Gastroesophageal sphincter (tissue), 4 donors: ENCODE data around the gene CXCR4. TPM values are rescaled to one million over a fixed set of nuclear protein-coding genes. Genes with fewer than 3 reads are reported as not detected.

Experiments
- ATAC-seq: fragments of 150-250 bp; one replicate; pipeline ENCODE4 v1.9.1; 2016; ENCODE audit warnings: mild to moderate bottlenecking, moderate library complexity
- H3K27ac ChIP-seq, 4 donors: fragments of 200-600 bp; sonication (generic) in 3 of 4; 1 replicate in 3 of 4; 2 replicates in 1 of 4; pipeline ENCODE4 v1.5.1; 2016 to 2019
- H3K27me3 ChIP-seq: fragments of 200-600 bp; sonication (generic); one replicate; pipeline ENCODE4 v1.5.1; 2019
- H3K36me3 ChIP-seq, 2 donors: fragments of 200-600 bp; sonication (generic); one replicate each; pipeline ENCODE4 v1.5.1; 2019; ENCODE audit warnings: control low read depth in 1 of 2
- H3K4me1 ChIP-seq, 3 donors: fragments of 200-600 bp; sonication (generic); 1 replicate in 2 of 3; 2 replicates in 1 of 3; pipeline ENCODE4 v1.5.1; 2016 to 2019; ENCODE audit warnings: control low read depth in 2 of 3
- H3K4me3 ChIP-seq, 2 donors: fragments of 200-600 bp; sonication (generic); one replicate each; pipeline ENCODE4 v1.5.1; 2019; ENCODE audit warnings: mild to moderate bottlenecking in 1 of 2, moderate library complexity in 1 of 2
- H3K9me3 ChIP-seq, 3 donors: fragments of 200-600 bp; sonication (generic); one replicate each; pipeline ENCODE4 v1.5.1; 2017 to 2019; ENCODE audit warnings: control low read depth in 2 of 3
- CTCF ChIP-seq, 4 experiments: fragments of 200-600 bp in 2 of 4; fragments of 450-650 bp in 2 of 4; sonication (generic) in 1 of 4; IDR thresholded peaks; one replicate each; pipeline ENCODE4 v1.5.1; 2017 to 2019; ENCODE audit warnings: antibody characterized with exemption in 4 of 4, mild to moderate bottlenecking in 2 of 4, moderate library complexity in 2 of 4
- EP300 ChIP-seq: sonication (generic); formaldehyde crosslinking; IDR thresholded peaks from one replicate; pipeline ENCODE4 v1.6.1; 2017; ENCODE audit warnings: antibody characterized with exemption, mild to moderate bottlenecking
- POLR2A ChIP-seq, 2 donors: fragments of 450-650 bp; IDR thresholded peaks; one replicate each; pipeline ENCODE4 v1.6.1; 2017; ENCODE audit warnings: antibody characterized with exemption in 2 of 2, mild to moderate bottlenecking in 2 of 2, moderate library complexity in 1 of 2
- POLR2AphosphoS5 ChIP-seq: sonication (generic); formaldehyde crosslinking; IDR thresholded peaks from one replicate; pipeline ENCODE4 v1.6.1; 2017; ENCODE audit warnings: antibody characterized with exemption
- WGBS, 2 donors: methylation state at CpG; one replicate each; pipeline ENCODE4 v1.1.5; 2018; ENCODE audit warnings: low coverage in 1 of 2; 5-methylcytosine and 5-hydroxymethylcytosine counted together
- total RNA-seq, 4 donors: library from RNA; depleted of rRNA; stranded (reverse); fragments of >200 nt; gene quantifications; one replicate each; pipeline ENCODE4 v1.1.0, GENCODE V29; 2016

CXCR4 gene
- total RNA-seq, 4 donors from 2014 or later = 5.1 to 8.2 (median 7.7) TPM

GRCh38 chr2:136126021-136126420, 8.1 kb upstream of the CXCR4 start:
- WGBS, 2 donors = 45 to 58% methylated on average over 3 to 12 of the region's 12 CpGs
- peaks cover 0 to 10% (median 0%) of the 10 kb centered on the region in 3 donors for H3K4me1 ChIP-seq
- TF ChIP-seq CTCF (IDR thresholded peaks at IDR 0.05) = no peak
- TF ChIP-seq POLR2A (IDR thresholded peaks at IDR 0.05) = no peak
- TF ChIP-seq POLR2AphosphoS5 = no peak
- no peak for TF ChIP-seq EP300
- H3K27ac ChIP-seq = no peak overlapping the region
- H3K9me3 ChIP-seq = no peaks in the 10 kb centered on the region
- peaks cover 18% of the 10 kb centered on the region for H3K27me3 ChIP-seq
- H3K36me3 ChIP-seq = no peaks in the 10 kb centered on the region
- no peak overlapping the region for H3K4me3 ChIP-seq
- no peak for ATAC-seq

- Histone ChIP-seq H3K36me3 (no peaks in the 10 kb centered on the region), H3K4me3 (no peak overlapping the region), H3K4me1 (peaks cover 0 to 10% (median 0%) of the 10 kb centered on the region in 3 donors), H3K27ac (no peak overlapping the region), H3K27me3 (peaks cover 22% of the 10 kb centered on the region), H3K9me3 (no peaks in the 10 kb centered on the region)
- no peak for TF ChIP-seq CTCF (IDR thresholded peaks at IDR 0.05)
- TF ChIP-seq EP300 = no peak
- no peak for TF ChIP-seq POLR2A (IDR thresholded peaks at IDR 0.05)
- no peak for TF ChIP-seq POLR2AphosphoS5
- WGBS, 2 donors = 65 to 77% methylated on average over 4 to 6 of the region's 6 CpGs
- ATAC-seq = no peak
Observed at GRCh38 chr2:136125236-136125635, 7.3 kb upstream of the CXCR4 start.

- no peak overlapping the region for H3K27ac ChIP-seq
- peaks cover 25% of the 10 kb centered on the region for H3K27me3 ChIP-seq
- H3K4me1 ChIP-seq = peaks cover 0 to 14% (median 0%) of the 10 kb centered on the region in 3 donors
- TF ChIP-seq POLR2A (IDR thresholded peaks at IDR 0.05) (no peak), CTCF (IDR thresholded peaks at IDR 0.05) (no peak), POLR2AphosphoS5 (no peak), EP300 (no peak)
- ATAC-seq = no peak
- H3K36me3 ChIP-seq = no peaks in the 10 kb centered on the region
- H3K9me3 ChIP-seq = no peaks in the 10 kb centered on the region
- WGBS, 2 donors = 92 to 93% methylated on average over 2 of the region's 2 CpGs
- H3K4me3 ChIP-seq = no peak overlapping the region
Observed at GRCh38 chr2:136124805-136125204, 6.9 kb upstream of the CXCR4 start.

GRCh38 chr2:136122661-136123060, 4.7 kb upstream of the CXCR4 start:
- WGBS, 2 donors = 50 to 79% methylated on average over 2 of the region's 3 CpGs
- Histone ChIP-seq H3K9me3 (no peaks in the 10 kb centered on the region), H3K4me3 (no peak overlapping the region), H3K4me1 (peaks cover 0 to 35% (median 7%) of the 10 kb centered on the region in 3 donors), H3K36me3 (no peaks in the 10 kb centered on the region), H3K27ac (no peak overlapping the region), H3K27me3 (peaks cover 34% of the 10 kb centered on the region)
- ATAC-seq = no peak
- no peak for TF ChIP-seq EP300
- no peak for TF ChIP-seq CTCF (IDR thresholded peaks at IDR 0.05)
- TF ChIP-seq POLR2AphosphoS5 = no peak
- TF ChIP-seq POLR2A (IDR thresholded peaks at IDR 0.05) = no peak

GRCh38 chr2:136121204-136121910, 3.4 kb upstream of the CXCR4 start:
- ATAC-seq = no peak
- Histone ChIP-seq H3K27ac (no peak overlapping the region), H3K4me3 (no peak overlapping the region), H3K27me3 (peaks cover 41% of the 10 kb centered on the region), H3K4me1 (peaks cover 0 to 45% (median 19%) of the 10 kb centered on the region in 3 donors), H3K36me3 (no peaks in the 10 kb centered on the region), H3K9me3 (no peaks in the 10 kb centered on the region)
- TF ChIP-seq POLR2AphosphoS5 = no peak
- TF ChIP-seq CTCF (IDR thresholded peaks at IDR 0.05) = no peak
- no peak for TF ChIP-seq EP300
- no peak for TF ChIP-seq POLR2A (IDR thresholded peaks at IDR 0.05)
- WGBS, 2 donors = 89% methylated on average over 1 to 3 of the region's 3 CpGs
